ENCODE results near the gene CD151.
A peak's percentile ranks its signal among the peaks of the same experiment; 100 is the strongest.

CD151 gene

DNA sequence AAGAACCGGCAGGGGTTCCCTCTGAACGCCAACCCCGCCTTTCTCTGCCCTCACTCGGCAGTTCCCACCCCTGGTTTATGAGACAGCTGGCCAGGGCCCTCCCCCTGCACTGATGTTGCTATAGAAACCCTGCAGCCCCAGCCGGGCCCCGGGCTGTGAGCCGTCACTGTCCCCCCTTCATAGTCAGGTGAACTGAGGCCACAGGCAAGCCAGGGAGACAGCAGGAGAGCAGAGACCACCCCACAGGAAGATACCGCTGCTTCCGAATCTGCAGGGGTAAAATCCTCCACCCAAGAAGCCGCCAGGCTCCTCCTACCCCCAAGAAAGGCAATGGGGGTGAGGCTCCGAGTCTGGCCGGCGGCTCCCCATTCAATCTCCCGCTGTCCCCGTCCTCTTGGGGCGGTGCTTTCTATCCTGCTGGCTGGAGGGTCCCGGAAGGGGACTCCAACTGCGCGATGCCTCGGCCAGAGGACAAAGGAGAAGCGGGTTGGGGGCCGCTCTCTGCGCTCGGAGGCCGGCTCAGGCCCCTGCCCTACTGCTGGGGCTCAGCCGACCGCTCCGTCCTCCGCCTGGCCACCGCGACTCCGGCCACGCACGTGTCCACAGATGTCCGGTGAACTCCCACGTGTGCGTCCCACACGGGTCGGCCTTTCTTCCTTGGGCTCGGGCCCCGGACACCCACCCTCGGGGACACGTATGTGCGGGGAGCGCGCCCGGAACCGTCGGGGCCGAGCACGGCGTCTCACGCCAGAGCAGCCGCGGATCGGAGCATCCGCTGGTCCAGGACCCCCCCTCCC, 35.3 kb upstream of the CD151 start:
- DNase-seq, result peak; percentile 87

GRCh38 chr11:798093-798713, 34.5 kb upstream of the CD151 start, which contains the start of gene SLC25A22:
SLC25A22 (minus strand) TSS chr11:798281; CDS start chr11:795006, 3,275 bp downstream.
- peak; percentile 75 for DNase-seq

DNA sequence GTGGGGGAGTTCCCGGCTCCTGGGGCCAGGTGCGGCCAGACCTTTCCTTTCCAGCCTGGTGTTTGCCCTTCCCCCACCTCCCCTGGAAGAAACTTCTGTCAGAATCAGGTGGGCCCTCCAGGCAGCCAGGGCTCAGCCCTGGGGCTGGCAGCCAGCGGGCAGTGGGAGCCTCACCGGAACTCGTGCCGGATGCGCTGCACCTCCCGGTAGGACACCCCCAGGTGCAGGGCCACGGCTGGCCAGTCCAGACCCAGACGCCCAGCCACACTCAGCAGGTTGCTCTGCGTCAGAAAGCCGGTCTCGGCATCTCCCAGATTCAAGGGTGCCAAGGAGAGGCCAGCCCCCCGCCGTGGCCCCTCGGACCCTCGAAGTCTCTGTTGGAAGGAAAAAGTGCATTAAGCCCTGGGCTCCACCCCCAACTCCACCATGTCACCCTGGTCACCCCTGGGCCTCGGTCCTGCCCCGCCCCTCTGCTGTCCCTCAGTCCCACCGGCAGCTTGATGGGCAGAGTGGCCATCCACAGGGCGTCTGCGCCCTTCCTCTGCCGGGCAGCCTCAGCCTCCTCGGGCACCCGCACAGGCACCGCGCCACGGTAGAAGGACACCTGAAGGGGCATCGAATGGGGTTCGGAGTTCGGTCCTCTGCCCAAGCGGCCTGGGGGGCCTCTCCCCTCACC, 33.0 kb upstream of the CD151 start:
- DNase-seq, result no peak

DNA sequence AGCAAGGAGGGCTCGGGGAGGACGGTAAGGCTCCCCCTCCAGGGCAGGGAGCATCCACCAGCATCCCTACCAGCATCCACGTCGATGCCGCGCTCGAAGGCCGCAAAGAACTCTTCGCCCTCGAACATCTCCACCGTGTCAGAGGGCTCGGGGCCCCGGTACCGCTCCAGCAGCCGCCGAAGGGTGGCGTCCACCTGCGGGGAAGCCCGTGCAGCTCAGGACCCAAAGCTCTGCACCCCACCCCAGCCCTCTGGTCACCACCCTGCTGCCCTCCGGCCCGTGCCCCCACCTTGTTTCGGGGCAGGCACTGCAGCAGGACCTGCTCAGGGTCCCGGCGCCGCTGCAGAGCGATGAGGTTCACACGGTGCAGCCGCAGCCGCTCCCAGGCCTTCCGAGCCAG, 32.3 kb upstream of the CD151 start:
- no peak for DNase-seq

DNA sequence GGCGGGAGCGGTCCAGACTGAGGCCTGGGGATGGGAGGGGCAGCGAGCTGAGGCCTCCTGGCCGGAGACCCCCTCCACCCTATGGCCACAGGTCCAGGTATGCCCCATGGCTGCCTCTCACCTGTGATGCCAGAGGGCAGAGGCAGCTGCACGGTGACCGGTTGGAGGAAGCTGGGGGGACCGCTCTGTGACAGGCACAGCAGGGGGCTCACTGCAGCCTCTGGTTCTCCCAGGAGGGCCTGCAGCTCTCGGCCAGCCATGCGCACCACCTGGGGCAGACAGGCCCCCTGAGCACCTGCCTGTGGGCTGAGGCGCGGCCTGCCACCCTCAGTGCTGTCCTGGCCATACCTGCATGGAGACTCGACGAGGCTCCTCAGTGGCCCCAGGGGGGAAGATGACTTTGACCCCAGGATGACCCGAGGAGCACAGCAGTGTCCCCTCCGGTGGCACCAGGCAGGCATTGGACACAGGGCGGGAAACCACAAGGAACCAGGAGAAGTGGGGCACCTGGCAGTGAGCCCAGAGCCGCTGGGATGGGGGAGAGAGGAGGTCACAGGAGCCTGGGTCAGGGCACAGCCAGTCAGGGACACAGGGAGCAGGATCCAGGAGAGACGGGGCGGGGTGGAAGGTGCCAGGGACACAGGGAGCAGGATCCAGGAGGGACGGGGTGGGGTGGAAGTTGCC, 31.5 kb upstream of the CD151 start:
- no peak for DNase-seq

DNA sequence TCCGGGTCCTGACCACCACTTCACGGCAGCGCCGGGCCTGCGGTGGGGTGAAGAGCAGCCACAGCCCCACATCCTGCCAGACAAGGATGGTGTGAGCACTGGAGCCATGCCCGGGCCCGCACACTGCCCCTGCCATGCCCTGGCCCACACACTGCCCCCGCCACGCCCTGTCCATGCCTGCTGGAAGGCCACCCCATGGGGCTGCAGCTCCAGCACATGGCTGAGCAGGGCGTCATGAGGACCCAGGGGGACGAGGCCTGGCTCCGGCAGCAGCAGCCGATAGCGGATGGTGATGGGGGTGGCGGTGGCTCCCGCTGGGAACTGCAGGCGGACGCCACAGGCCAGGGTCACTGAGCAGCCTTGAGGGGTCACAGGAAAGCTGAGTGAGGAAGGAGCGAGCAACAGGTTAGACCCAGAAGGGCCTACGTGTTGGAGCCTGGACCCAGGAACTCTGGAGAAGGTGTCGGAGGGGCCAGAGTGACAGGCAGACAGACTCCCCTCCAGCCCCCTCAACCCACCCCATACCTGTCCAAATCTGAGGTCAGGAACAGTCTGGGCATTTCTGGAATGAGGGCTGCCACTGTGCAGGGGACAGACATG, 30.6 kb upstream of the CD151 start:
- DNase-seq, result no peak

- no peak for DNase-seq
These were observed 29.9 kb upstream of the CD151 start for GRCh38 chr11:802693-803466.

- no peak for DNase-seq
These were observed 29.3 kb upstream of the CD151 start for GRCh38 chr11:803467-803742.

DNA sequence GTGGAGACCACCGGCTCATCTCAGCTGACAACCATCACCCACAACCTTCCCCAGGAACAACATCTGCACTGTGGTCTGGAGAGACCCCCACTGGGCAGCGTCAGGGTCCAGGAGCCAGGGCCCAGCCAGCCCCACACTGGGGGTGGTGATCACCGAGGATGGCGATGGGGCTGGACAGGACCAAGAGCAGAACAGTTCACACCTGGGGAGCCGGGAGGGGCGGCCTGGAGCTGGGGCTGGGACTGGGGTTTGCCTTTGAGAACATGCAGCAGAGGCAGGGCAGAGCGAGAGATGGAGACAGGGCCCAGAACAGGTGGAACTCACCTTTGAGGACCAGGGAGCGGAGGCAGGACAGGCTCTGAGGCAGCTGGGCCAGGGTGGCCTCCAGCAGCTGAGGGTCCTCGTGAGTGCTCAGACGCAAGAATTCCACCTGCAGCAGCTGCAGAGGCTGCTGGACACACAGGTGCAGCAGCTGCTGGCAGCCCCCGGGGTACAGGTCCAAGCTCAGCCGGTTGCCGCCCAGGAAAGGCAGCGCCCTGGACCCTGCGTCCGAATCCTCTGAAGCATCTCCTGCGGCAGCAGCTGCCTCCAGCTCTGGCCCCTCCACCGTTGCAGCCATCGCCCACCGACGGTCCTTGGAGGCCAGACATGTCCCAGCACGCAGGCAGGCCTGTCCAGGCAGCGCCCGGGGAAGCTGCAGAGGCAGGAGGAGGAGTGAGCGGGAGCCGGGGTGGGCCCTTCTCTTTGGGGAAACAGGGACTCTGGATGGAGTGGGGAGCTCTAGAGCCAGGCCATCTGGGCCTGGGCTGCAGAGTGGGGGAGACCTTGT, 28.8 kb upstream of the CD151 start:
- no peak for DNase-seq

DNA sequence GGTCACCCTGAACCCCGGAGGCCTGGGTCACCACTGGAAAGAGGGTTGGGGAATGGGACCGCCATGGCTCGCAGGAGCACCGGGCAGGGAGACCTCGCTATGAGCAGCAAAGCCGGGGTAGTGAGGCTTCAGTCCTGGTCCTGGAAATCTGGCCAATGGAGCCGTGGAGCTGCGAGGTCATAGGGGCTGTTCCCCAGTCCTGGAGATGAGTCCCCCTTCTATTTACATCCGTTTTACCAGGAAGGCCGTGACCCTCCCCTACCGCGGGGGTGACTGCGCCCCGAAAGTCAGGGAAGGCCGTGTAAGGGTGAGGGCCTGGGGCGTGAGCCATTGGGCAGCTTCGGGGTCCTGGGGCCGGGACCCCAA, 28.2 kb upstream of the CD151 start:
- DNase-seq, result no peak

GRCh38 chr11:808427-809286, 24.1 kb upstream of the CD151 start:
- DNase-seq, result no peak

- peak; percentile 97 for DNase-seq
These were observed 23.3 kb upstream of the CD151 start, which contains the start of gene RPLP2 for GRCh38 chr11:809287-810039. RPLP2 (plus strand) TSS chr11:809967; CDS start chr11:810235, 268 bp downstream.

DNA sequence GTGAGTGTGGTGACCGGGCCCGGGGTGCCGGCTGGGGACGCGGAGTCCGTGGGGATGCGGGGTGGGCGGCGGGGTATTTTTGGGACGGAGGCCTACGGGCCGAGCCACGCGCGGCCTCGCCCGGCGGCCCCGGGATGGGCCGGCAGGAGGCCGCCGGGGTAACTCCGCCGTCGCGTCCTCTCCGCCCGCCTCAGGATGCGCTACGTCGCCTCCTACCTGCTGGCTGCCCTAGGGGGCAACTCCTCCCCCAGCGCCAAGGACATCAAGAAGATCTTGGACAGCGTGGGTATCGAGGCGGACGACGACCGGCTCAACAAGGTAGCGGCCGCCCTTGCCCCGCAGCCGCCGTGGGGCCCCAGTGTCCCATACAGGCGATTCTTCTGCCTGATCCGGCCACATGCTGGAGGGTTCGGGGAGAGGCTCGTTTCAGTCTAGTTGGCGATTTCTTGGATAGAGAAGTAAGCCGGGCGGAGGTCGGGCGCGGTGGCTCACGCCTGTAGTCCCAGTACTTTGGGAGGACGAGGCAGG, 22.6 kb upstream of the CD151 start:
- DNase-seq, result peak; percentile 40

DNA sequence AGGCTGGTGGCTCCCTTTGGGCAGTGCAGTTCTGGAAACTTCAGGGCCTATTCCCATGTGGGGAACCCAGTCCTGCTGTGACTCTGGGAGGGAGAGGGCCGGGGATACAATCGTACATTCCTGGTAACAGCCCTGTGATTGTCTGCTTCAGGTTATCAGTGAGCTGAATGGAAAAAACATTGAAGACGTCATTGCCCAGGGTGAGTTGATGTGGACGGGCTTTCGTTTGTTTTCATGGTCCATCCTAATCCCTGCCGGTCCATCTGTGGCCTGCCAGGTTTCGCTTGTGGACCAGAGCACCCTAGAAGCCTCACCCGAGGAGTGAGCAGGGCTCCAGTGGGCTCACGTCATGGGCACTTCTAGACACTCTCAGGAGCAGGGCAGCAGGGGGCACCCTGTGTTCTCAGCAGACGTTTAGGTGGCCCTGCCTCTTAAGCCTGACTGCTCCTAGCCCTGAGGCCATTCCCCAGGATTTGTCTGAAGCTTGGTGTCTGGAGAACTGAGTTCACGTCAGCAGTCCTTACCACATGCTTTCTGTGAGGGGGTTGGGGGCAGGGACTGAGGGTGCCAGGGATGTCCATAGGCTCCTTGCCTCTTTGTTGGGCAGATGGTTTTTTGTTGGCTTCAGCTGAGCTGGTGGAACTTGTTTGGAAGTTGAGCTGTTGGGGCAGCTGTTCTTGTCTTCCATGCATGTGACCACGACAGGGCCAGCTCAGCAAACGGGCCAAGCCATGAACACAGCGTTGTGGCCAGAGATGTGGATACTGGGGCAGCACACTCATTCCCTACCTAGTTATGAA, 21.1 kb upstream of the CD151 start:
- no peak for DNase-seq

GRCh38 chr11:812390-812789, 20.4 kb upstream of the CD151 start:
- DNase-seq, result no peak

- DNase-seq, result no peak
These were observed 19.7 kb upstream of the CD151 start for GRCh38 chr11:813072-813455.

DNA sequence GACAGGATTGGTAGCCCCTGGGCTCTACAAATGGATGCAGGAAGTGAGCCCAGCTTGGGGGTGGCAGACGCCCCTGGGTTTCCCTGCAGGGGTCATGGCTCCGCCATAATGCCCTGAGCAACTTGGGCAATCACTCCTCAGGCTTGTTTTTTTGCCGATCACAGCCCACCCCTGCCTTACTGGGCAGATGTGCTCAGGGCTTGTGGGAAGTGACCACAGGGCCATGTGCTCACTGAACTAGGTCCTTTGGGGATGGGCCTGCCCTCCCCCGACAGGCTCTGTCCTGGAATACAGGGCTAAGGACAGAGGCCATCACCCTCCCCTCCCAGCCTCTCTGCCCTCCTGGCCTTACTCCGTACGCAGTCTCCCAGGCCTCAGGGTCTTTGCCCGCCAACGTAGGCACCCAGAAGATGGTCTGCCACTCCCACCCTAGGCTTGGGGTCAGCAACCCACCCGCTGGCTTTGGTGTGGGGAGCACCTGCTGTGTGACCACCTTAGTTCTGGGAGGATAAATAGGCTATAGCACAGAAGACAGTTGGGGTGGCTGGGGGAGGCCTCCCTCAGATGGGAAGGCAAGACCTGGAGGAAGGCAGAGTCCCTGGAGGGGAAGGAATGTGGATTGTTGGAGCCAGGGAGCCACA, 19.2 kb upstream of the CD151 start:
- DNase-seq, result no peak
